SJSA1 (cell line): ENCODE results near the gene PIK3R5. TPM values are rescaled to one million over a fixed set of nuclear protein-coding genes. Genes with fewer than 3 reads are reported as not detected.

Experiments used
- DNase-seq, 2 experiments: peaks; one replicate each; pipeline ENCODE4 v3.0.0-alpha.2; 2015 to 2020; ENCODE audit warnings: low spot score in 2 of 2, low read depth in 1 of 2
- H3K27ac ChIP-seq: fragments of 250-450 bp; sonication (Bioruptor Pico); 2 replicates; pipeline ENCODE4 v1.5.1; 2020; ENCODE audit warnings: mild to moderate bottlenecking, moderate library complexity
- H3K27me3 ChIP-seq: fragments of 250-450 bp; sonication (Bioruptor Pico); replicated peaks from 2 replicates; pipeline ENCODE4 v1.5.1; 2020; ENCODE audit warnings: mild to moderate bottlenecking, moderate library complexity
- H3K36me3 ChIP-seq: fragments of 250-450 bp; sonication (Bioruptor Pico); 2 replicates; pipeline ENCODE4 v1.5.1; 2020; ENCODE audit warnings: mild to moderate bottlenecking
- H3K4me1 ChIP-seq: fragments of 250-450 bp; sonication (Bioruptor Pico); replicated peaks from 2 replicates; pipeline ENCODE4 v1.6.1; 2021; ENCODE audit warnings: mild to moderate bottlenecking
- H3K4me3 ChIP-seq: fragments of 250-450 bp; sonication (Bioruptor Pico); 2 replicates; pipeline ENCODE4 v1.5.1; 2020; ENCODE audit warnings: mild to moderate bottlenecking
- H3K9me3 ChIP-seq: fragments of 250-450 bp; sonication (Bioruptor Pico); replicated peaks from 2 replicates; pipeline ENCODE4 v1.5.1; 2020; ENCODE audit warnings: mild to moderate bottlenecking
- total RNA-seq: library from RNA; depleted of rRNA; stranded (reverse); fragments of >200 nt; shearing (Covaris generic); gene quantifications from 2 replicates; pipeline ENCODE4 v1.2.3, GENCODE V29; 2014

PIK3R5 gene
- total RNA-seq, 1 experiment from 2014 or later, result not detected

DNA sequence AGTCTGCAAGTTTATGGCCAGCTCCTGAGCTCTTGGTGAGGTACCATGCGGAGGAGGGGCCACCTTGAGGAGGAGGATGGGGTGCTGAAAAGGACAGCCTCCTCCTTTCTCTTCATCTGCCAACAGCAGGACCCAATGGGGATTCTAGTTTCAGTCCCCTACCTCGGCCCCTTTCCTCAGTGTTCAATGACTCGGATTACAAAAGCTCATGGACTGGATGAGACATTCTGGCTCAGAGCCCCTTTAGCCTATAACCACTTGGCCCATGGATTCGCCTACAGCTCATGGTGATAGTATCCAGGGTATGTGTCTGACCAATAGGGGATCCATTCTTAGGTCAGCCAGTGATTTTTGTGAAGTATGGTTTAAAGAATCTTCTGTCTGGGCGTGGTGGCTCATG is 89.5 kb downstream of the PIK3R5 start:
- no peaks in the 10 kb centered on the region for H3K27me3 ChIP-seq
- H3K27ac ChIP-seq, result no peak overlapping the region
- H3K36me3 ChIP-seq, result no peaks in the 10 kb centered on the region
- no peaks in the 10 kb centered on the region for H3K4me1 ChIP-seq
- no peak for DNase-seq
- H3K4me3 ChIP-seq, result no peak overlapping the region
- no peaks in the 10 kb centered on the region for H3K9me3 ChIP-seq

DNA sequence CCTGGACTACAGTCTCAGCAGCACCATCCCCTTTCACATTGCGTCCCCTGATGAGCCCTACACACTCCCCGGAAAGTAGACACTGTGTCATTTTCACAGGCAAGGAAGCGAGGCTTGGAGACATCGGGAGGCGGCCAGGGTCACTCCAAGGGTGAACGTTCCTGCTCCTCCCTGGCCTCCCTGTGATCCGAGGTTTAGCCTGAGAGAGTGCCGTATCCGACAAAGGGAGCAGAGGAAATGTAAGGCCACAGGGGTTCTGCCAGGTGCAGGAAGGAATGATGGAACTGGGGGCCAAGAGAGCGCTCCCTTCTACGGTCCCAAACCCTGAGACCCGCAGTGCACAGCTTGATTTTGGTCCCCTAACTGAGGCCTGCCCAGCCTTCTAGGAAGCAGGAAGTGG is 90.1 kb downstream of the PIK3R5 start:
- Histone ChIP-seq H3K4me3 (no peak overlapping the region), H3K36me3 (no peaks in the 10 kb centered on the region), H3K4me1 (no peaks in the 10 kb centered on the region), H3K27me3 (no peaks in the 10 kb centered on the region), H3K9me3 (no peaks in the 10 kb centered on the region), H3K27ac (no peak overlapping the region)
- DNase-seq, result no peak

GRCh38 chr17:8873801-8874715 is 91.4 kb downstream of the PIK3R5 start:
- Histone ChIP-seq H3K4me1 (no peaks in the 10 kb centered on the region), H3K27me3 (no peaks in the 10 kb centered on the region), H3K4me3 (no peak overlapping the region), H3K27ac (no peak overlapping the region), H3K9me3 (no peaks in the 10 kb centered on the region), H3K36me3 (no peaks in the 10 kb centered on the region)
- DNase-seq, result no peak

GRCh38 chr17:8872705-8873435 is 92.6 kb downstream of the PIK3R5 start:
- H3K36me3 ChIP-seq, result no peaks in the 10 kb centered on the region
- no peaks in the 10 kb centered on the region for H3K4me1 ChIP-seq
- no peak for DNase-seq
- no peak overlapping the region for H3K27ac ChIP-seq
- no peak overlapping the region for H3K4me3 ChIP-seq
- H3K27me3 ChIP-seq, result no peaks in the 10 kb centered on the region
- no peaks in the 10 kb centered on the region for H3K9me3 ChIP-seq

DNA sequence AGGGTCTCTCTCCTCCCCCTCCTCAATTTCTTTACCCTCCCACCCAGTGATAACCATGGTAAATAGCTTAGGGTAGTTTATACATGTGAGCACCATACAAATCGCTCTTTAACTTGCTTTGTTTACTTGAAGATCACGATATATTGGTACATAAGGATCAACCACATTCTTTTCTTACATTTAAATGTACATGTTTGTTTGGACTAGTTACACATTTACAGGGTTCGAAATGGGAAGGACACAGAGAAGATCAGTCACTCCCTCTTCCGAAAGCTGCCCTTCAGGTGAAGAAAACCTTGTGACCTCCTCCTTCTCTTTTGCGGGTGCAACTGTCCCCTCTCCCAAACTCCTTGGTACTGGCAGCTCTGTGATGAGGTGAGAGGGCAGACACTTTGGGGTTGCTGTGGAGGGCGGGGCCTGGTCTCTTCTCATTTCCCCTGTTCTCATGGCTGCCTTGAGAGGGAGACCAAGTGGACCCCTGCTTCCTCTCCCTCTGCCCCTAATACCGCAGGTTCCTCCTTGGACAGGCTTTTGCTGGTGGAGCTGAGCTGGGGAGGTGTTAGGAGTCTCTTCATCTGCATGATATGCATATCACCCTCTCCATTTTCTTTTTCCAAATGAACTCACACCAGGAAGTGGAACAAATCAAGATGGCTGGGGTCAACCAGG is 93.3 kb downstream of the PIK3R5 start:
- H3K27me3 ChIP-seq, result no peaks in the 10 kb centered on the region
- H3K9me3 ChIP-seq, result no peaks in the 10 kb centered on the region

DNA sequence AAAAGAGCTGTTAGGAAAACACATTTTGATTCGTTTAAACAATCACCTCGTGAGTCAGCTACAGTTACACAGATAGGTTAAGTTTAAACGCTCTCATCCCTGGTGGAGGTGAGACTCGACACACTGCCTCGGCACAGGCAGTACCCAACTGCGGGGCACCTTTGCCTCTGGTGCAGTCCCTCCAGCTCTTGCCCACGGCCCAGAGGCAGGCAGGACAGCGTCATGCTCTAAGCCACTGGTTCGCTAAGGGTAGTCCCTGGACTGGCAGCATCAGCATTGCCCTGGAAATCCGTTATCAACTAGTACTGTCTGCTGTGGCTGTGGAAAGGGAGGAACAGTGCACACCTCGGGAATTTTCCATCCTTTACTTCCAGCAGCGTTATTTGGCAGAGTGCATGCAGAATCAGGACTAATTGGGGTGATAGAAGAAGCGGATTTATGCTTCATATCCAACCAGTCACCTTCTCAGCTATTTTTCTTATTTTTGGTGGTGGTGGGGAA is 94.4 kb downstream of the PIK3R5 start:
- no peak for DNase-seq
- H3K27me3 ChIP-seq, result no peaks in the 10 kb centered on the region
- H3K27ac ChIP-seq, result no peak overlapping the region
- no peaks in the 10 kb centered on the region for H3K4me1 ChIP-seq
- H3K36me3 ChIP-seq, result no peaks in the 10 kb centered on the region
- no peaks in the 10 kb centered on the region for H3K9me3 ChIP-seq
- H3K4me3 ChIP-seq, result no peak overlapping the region

More for the DNA sequence above, 93.3 kb downstream of the PIK3R5 start:
- Histone ChIP-seq H3K4me1 (no peaks in the 10 kb centered on the region), H3K4me3 (no peak overlapping the region), H3K27ac (no peak overlapping the region), H3K36me3 (no peaks in the 10 kb centered on the region)
- DNase-seq, result no peak

DNA sequence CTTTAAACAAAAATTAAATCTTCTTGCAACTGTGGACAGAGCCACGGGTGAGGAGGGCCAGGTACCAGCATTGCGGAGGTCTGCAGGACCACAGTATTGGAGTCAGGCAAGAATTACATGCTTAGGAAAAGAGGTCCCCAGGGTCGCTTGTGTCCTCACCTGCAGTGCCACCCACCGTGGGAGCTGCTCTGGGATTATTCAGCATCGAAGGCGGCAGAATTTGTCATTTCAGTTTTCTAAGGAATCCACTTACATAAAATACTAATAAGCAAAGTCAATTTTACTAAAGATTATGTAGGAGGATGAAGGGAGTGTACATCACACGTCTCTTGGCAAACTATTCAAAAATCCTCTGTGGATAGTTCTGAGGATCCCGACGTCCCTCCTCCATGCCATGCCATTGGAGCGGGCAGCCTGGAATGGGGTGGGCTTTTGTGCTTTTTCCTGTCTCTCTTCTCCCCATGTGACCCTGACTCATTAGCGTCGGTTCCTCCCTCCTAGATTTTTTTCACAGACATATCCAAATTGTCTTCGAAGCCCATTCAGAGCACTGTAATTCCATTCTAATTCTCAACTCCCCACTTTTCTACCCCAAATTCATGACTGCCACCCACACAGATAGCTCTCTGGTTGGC is 95.0 kb downstream of the PIK3R5 start:
- no peaks in the 10 kb centered on the region for H3K27me3 ChIP-seq

GRCh38 chr17:8869114-8869815 is 96.2 kb downstream of the PIK3R5 start:
- DNase-seq, result no peak
- H3K36me3 ChIP-seq, result no peaks in the 10 kb centered on the region
- no peaks in the 10 kb centered on the region for H3K9me3 ChIP-seq
- H3K27me3 ChIP-seq, result no peaks in the 10 kb centered on the region
- H3K4me1 ChIP-seq, result no peaks in the 10 kb centered on the region
- H3K4me3 ChIP-seq, result no peak overlapping the region
- H3K27ac ChIP-seq, result no peak overlapping the region

More for the DNA sequence above, 95.0 kb downstream of the PIK3R5 start:
- H3K9me3 ChIP-seq, result no peaks in the 10 kb centered on the region
- H3K4me1 ChIP-seq, result no peaks in the 10 kb centered on the region
- no peak for DNase-seq
- H3K36me3 ChIP-seq, result no peaks in the 10 kb centered on the region
- no peak overlapping the region for H3K4me3 ChIP-seq
- H3K27ac ChIP-seq, result no peak overlapping the region

- H3K4me3 ChIP-seq, result no peak overlapping the region
- H3K27ac ChIP-seq, result no peak overlapping the region
- no peaks in the 10 kb centered on the region for H3K9me3 ChIP-seq
- H3K36me3 ChIP-seq, result no peaks in the 10 kb centered on the region
- DNase-seq, result no peak
- H3K4me1 ChIP-seq, result no peaks in the 10 kb centered on the region
- H3K27me3 ChIP-seq, result no peaks in the 10 kb centered on the region
Observed at GRCh38 chr17:8868529-8868951, 97.0 kb downstream of the PIK3R5 start.

GRCh38 chr17:8868092-8868491 is 97.4 kb downstream of the PIK3R5 start:
- Histone ChIP-seq H3K27me3 (no peaks in the 10 kb centered on the region), H3K36me3 (no peaks in the 10 kb centered on the region), H3K9me3 (no peaks in the 10 kb centered on the region), H3K4me1 (no peaks in the 10 kb centered on the region), H3K4me3 (no peak overlapping the region), H3K27ac (no peak overlapping the region)
- no peak for DNase-seq

DNA sequence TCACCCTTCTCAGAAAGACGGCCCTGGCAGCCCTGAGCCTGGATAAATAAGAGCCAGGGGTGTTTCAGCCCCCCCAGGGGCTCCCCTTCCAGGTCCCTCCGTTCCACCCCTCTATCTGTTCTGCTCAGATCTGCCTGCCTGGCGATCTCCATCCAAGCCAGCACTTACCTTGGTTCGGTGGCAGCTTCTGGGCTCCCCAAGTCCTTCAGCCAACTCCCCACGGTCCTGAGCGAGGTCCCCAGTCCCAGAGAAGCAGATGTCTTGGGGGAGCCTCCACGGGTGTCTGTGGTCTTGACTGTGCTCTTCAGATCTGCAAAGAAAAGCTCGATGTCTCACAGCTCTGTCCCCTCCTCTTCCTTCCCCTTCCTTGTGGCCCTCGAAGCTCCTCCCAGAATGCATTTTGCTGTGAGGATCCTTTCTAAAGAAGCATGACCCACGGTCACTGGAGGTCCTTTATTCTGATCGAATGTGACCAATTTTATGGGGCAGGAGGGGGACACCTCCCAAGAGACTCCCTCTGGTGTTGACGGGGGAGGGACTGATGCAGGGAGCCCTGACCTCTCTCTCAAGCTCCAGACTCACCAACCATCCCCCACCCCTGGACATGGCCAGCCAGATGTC is 98.0 kb downstream of the PIK3R5 start, which contains the start of gene PIK3R6:
TSS of gene PIK3R6 (minus strand) at position 314 of the 621 bp plus-strand sequence. CDS start 17,880 bp downstream, outside the sequence.
- Histone ChIP-seq H3K9me3 (no peaks in the 10 kb centered on the region), H3K36me3 (no peaks in the 10 kb centered on the region), H3K27me3 (no peaks in the 10 kb centered on the region), H3K4me3 (no peak within 1 kb of the TSS), H3K27ac (no peak within 1 kb of the TSS), H3K4me1 (no peaks in the 10 kb centered on the region)
- no peak for DNase-seq

- no peaks in the 10 kb centered on the region for H3K27me3 ChIP-seq
- H3K27ac ChIP-seq, result no peak overlapping the region
- no peaks in the 10 kb centered on the region for H3K4me1 ChIP-seq
- DNase-seq, result no peak
- H3K36me3 ChIP-seq, result no peaks in the 10 kb centered on the region
- no peak overlapping the region for H3K4me3 ChIP-seq
- H3K9me3 ChIP-seq, result no peaks in the 10 kb centered on the region
Observed at GRCh38 chr17:8865811-8866210, 99.7 kb downstream of the PIK3R5 start.
